A549 (cell line): ENCODE data around the gene CNIH3. TPM values are rescaled to one million over a fixed set of nuclear protein-coding genes. Genes with fewer than 3 reads are reported as not detected.

ENCODE experiments used
- ATAC-seq, 2 experiments: fragments of 200-7000 bp in 1 of 2; fragments of >200 bp in 1 of 2; cut with Nextera tagmentation in 1 of 2; cut with Tn5 transposase in 1 of 2; 3 replicates each; pipeline versions ENCODE4 v1.8.0 to v1.9.1; 2018 to 2020; ENCODE audit warnings: mild to moderate bottlenecking in 1 of 2, moderate library complexity in 1 of 2
- CTCF ChIA-PET: fragments of 300-600 bp; sonication (Branson Sonifier 250); formaldehyde crosslinking; extraction: SDS; loops from one replicate; lab custom pipeline; 2021; ENCODE audit warnings: antibody characterized with exemption, inconsistent platforms; lab: Yijun Ruan, JAX
- POLR2A ChIA-PET: fragments of 350-600 bp; formaldehyde crosslinking; extraction: SDS; loops from one replicate; lab custom pipeline; 2021; ENCODE audit warnings: antibody characterized with exemption, inconsistent platforms; lab: Yijun Ruan, JAX
- DNase-seq, 2 experiments: peaks; one replicate each; pipeline versions ENCODE4 v3.0.0 to v3.0.0-alpha.2; 2011 to 2016; ENCODE audit warnings: low read depth in 1 of 2, low spot score in 1 of 2
- FAIRE-seq: peaks from 2 replicates; lab custom pipeline; 2011; peaks lifted over from hg19 to GRCh38; lab: Jason Lieb, UNC
- H3K27ac ChIP-seq, 2 experiments: fragments of >200 bp; sonication (Bioruptor Twin); formaldehyde crosslinking; 3 replicates each; pipeline ENCODE4 v1.5.1; 2016 to 2017
- H3K4me1 ChIP-seq: fragments of >200 bp; sonication (Bioruptor Twin); formaldehyde crosslinking; 3 replicates; pipeline ENCODE4 v1.6.1; 2016
- H3K4me2 ChIP-seq: fragments of >200 bp; sonication (Bioruptor Twin); formaldehyde crosslinking; 3 replicates; pipeline ENCODE4 v1.6.1; 2016
- H3K4me3 ChIP-seq: fragments of >200 bp; sonication (Bioruptor Twin); formaldehyde crosslinking; 3 replicates; pipeline ENCODE4 v1.5.1; 2016
- H3K9me3 ChIP-seq: fragments of >200 bp; sonication (Bioruptor Twin); formaldehyde crosslinking; 3 replicates; pipeline ENCODE4 v1.6.1; 2016
- ATOH8 ChIP-seq: fragments of 250-450 bp; sonication (Bioruptor Pico); IDR thresholded peaks from 2 replicates; pipeline ENCODE4 v1.5.0; 2020; ENCODE audit warnings: low read depth, mild to moderate bottlenecking, moderate library complexity
- CBX8 ChIP-seq: fragments of 200-600 bp; sonication (generic); IDR thresholded peaks from 2 replicates; pipeline ENCODE4 v1.6.1; 2016
- CEBPB ChIP-seq, 2 experiments: fragments of >200 bp in 1 of 2; sonication (Bioruptor Twin) in 1 of 2; formaldehyde crosslinking in 1 of 2; IDR thresholded peaks; 2 replicates each; pipeline ENCODE4 v1.6.1; 2012 to 2016
- CHD2 ChIP-seq: fragments of 150-350 bp; IDR thresholded peaks from 2 replicates; pipeline ENCODE4 v1.6.1; 2014; ENCODE audit warnings: low read length; ENCODE audit not compliant: partially characterized antibody
- CHD4 ChIP-seq: fragments of 200-600 bp; sonication (generic); IDR thresholded peaks from 2 replicates; pipeline ENCODE4 v1.6.1; 2016; ENCODE audit warnings: antibody characterized with exemption, mild to moderate bottlenecking, borderline replicate concordance
- EHMT2 ChIP-seq: fragments of 200-600 bp; sonication (generic); IDR thresholded peaks from 2 replicates; pipeline ENCODE4 v1.6.1; 2016; ENCODE audit warnings: antibody characterized with exemption, low read depth, mild to moderate bottlenecking, moderate library complexity
- FOSB ChIP-seq: fragments of 250-450 bp; sonication (Bioruptor Pico); IDR thresholded peaks from 2 replicates; pipeline ENCODE4 v1.5.0; 2020; ENCODE audit warnings: mild to moderate bottlenecking, moderate library complexity
- FOSL2 ChIP-seq, 2 experiments: fragments of 450-650 bp in 1 of 2; fragments of >200 bp in 1 of 2; sonication (Bioruptor Twin) in 1 of 2; formaldehyde crosslinking; IDR thresholded peaks; 2 replicates each; pipeline versions ENCODE4 v1.5.0 to v1.6.1; 2016 to 2020; ENCODE audit warnings: mild to moderate bottlenecking in 1 of 2, moderate library complexity in 1 of 2
- HDAC2 ChIP-seq: fragments of 200-600 bp; sonication (generic); IDR thresholded peaks from 2 replicates; pipeline ENCODE4 v1.6.1; 2016
- HOXB13 ChIP-seq: fragments of 250-450 bp; sonication (Bioruptor Pico); IDR thresholded peaks from 2 replicates; pipeline ENCODE4 v1.5.0; 2020; ENCODE audit warnings: low read depth, mild to moderate bottlenecking, moderate library complexity
- KDM1A ChIP-seq: fragments of 200-600 bp; sonication (generic); IDR thresholded peaks from 2 replicates; pipeline ENCODE4 v1.6.1; 2016; ENCODE audit warnings: low read depth, mild to moderate bottlenecking
- MAZ ChIP-seq: fragments of 150-350 bp; IDR thresholded peaks from 2 replicates; pipeline ENCODE4 v1.6.1; 2014; ENCODE audit warnings: antibody characterized with exemption, low read depth, low read length, borderline replicate concordance
- MYC ChIP-seq: IDR thresholded peaks from 2 replicates; pipeline ENCODE4 v1.6.1; 2012; ENCODE audit warnings: mild to moderate bottlenecking, inconsistent platforms, low read length, improper control_type of control experiment, borderline replicate concordance
- POLR2A ChIP-seq: IDR thresholded peaks from 2 replicates; pipeline ENCODE4 v1.6.1; 2012; ENCODE audit warnings: mild to moderate bottlenecking, low read length
- RCOR1 ChIP-seq: fragments of 150-350 bp; IDR thresholded peaks from 2 replicates; pipeline ENCODE4 v1.6.1; 2014; ENCODE audit warnings: antibody characterized with exemption, low read length, low read depth
- RFX5 ChIP-seq: fragments of 450-650 bp; IDR thresholded peaks from 2 replicates; pipeline ENCODE4 v1.7.1; 2014; ENCODE audit warnings: antibody characterized with exemption, mild to moderate bottlenecking, moderate library complexity
- SMC3 ChIP-seq: fragments of >200 bp; sonication (Bioruptor Twin); formaldehyde crosslinking; IDR thresholded peaks from 3 replicates; pipeline ENCODE4 v1.6.1; 2018; ENCODE audit warnings: inconsistent platforms
- SREBF2 ChIP-seq: fragments of 450-650 bp; IDR thresholded peaks from 2 replicates; pipeline ENCODE4 v1.6.1; 2014; ENCODE audit warnings: mild to moderate bottlenecking, moderate library complexity
- ZC3H11A ChIP-seq: fragments of 450-650 bp; IDR thresholded peaks from 2 replicates; pipeline ENCODE4 v1.6.1; 2014; ENCODE audit warnings: antibody characterized with exemption, mild to moderate bottlenecking
- ZFP36 ChIP-seq: fragments of 450-650 bp; IDR thresholded peaks from 2 replicates; pipeline ENCODE4 v1.6.1; 2014; ENCODE audit warnings: borderline replicate concordance; ENCODE audit not compliant: partially characterized antibody
- ZSCAN20 ChIP-seq: fragments of 250-450 bp; sonication (Bioruptor Pico); IDR thresholded peaks from 2 replicates; pipeline ENCODE4 v1.8.0; 2022; ENCODE audit warnings: mild to moderate bottlenecking, moderate library complexity
- WGBS: methylation state at CpG from one replicate; pipeline ENCODE4 v1.1.6; 2017; ENCODE audit errors: missing lambda C conversion rate; 5-methylcytosine and 5-hydroxymethylcytosine counted together
- polyA plus RNA-seq, 4 experiments: library from polyadenylated mRNA; depleted of rRNA in 3 of 4; stranded (reverse); fragments of >200 nt; fragmentation: RNase III in 1 of 4; extraction: RNeasy Plus Mini Kit Qiagen cat#74134 plus additional on column Dnase treatment in 1 of 4; gene quantifications; 2 replicates in 3 of 4; 3 replicates in 1 of 4; pipeline ENCODE4 v1.2.3, GENCODE V29; 2011 to 2017
- TF ChIP-seq, protein P1 (sequence below): fragments of >200 bp; sonication (Bioruptor Twin); formaldehyde crosslinking; IDR thresholded peaks from 3 replicates; pipeline ENCODE4 v1.5.1; 2016
- TF ChIP-seq, protein P2 (sequence below): IDR thresholded peaks from 2 replicates; pipeline ENCODE4 v1.6.1; 2012
- TF ChIP-seq, protein P3 (sequence below): fragments of 450-650 bp; IDR thresholded peaks from 2 replicates; pipeline ENCODE4 v1.6.1; 2014; ENCODE audit warnings: antibody characterized with exemption

Gene CNIH3
- polyA plus RNA-seq, 2 of the 4 experiments (the other 2 are of a cell fraction), result 0.61 to 0.85 TPM

DNA sequence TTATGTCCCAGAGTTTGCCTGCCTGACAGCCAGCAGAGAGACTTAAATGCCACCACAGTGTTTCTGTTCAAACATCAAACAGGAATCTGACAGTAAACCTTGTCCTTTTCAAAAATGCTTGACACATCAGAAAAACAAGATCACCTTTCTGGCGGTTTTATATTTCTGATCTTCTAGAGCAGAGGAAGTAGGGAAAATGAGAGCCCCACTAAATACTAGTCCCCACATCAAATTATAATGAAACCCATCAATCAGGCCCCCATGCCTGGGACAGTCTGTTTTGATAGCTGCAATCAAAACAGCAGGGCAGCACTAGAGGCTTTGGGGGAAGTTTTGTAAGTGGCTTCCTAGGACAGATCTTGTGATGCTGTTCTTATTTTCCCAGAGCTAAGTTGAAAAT is 129.3 kb downstream of the CNIH3 start:
- CTCF ChIA-PET, result interaction anchor here (1.2 kb wide), 1 partner anchor 8 kb away, joined by 3 read pairs; no protein-coding TSS in a partner anchor
- FAIRE-seq (no peak), ATAC-seq (no peak), DNase-seq (no peak)
- Histone ChIP-seq H3K9me3 (no peaks in the 10 kb centered on the region), H3K4me1 (no peaks in the 10 kb centered on the region), H3K4me2 (no peak overlapping the region), H3K27ac (no peak overlapping the region), H3K4me3 (no peak overlapping the region)
- 56% methylated on average over 1 of the region's 1 CpG for WGBS
- no peak for TF ChIP-seq MAZ
- no peak for TF ChIP-seq RCOR1
- no peak for TF ChIP-seq FOSB (CRISPR knock-in tag)
- no peak for TF ChIP-seq EHMT2
- TF ChIP-seq ZFP36, result no peak
- TF ChIP-seq, protein P1, sequence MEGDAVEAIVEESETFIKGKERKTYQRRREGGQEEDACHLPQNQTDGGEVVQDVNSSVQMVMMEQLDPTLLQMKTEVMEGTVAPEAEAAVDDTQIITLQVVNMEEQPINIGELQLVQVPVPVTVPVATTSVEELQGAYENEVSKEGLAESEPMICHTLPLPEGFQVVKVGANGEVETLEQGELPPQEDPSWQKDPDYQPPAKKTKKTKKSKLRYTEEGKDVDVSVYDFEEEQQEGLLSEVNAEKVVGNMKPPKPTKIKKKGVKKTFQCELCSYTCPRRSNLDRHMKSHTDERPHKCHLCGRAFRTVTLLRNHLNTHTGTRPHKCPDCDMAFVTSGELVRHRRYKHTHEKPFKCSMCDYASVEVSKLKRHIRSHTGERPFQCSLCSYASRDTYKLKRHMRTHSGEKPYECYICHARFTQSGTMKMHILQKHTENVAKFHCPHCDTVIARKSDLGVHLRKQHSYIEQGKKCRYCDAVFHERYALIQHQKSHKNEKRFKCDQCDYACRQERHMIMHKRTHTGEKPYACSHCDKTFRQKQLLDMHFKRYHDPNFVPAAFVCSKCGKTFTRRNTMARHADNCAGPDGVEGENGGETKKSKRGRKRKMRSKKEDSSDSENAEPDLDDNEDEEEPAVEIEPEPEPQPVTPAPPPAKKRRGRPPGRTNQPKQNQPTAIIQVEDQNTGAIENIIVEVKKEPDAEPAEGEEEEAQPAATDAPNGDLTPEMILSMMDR, result no peak
- TF ChIP-seq RFX5, result no peak
- TF ChIP-seq FOSL2 (IDR thresholded peaks at IDR 0.05), result no peak
- TF ChIP-seq FOSL2 (CRISPR knock-in tag; IDR thresholded peaks at IDR 0.05), result no peak
- TF ChIP-seq CBX8, result no peak
- TF ChIP-seq, protein P2, sequence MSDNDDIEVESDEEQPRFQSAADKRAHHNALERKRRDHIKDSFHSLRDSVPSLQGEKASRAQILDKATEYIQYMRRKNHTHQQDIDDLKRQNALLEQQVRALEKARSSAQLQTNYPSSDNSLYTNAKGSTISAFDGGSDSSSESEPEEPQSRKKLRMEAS, result no peak
- TF ChIP-seq HOXB13, result no peak
- no peak for TF ChIP-seq SMC3
- no peak for TF ChIP-seq MYC
- TF ChIP-seq CEBPB (IDR thresholded peaks at IDR 0.05), result no peak
- TF ChIP-seq CHD2, result no peak
- TF ChIP-seq ZC3H11A, result no peak
- POLR2A ChIA-PET, result no interaction called here

DNA sequence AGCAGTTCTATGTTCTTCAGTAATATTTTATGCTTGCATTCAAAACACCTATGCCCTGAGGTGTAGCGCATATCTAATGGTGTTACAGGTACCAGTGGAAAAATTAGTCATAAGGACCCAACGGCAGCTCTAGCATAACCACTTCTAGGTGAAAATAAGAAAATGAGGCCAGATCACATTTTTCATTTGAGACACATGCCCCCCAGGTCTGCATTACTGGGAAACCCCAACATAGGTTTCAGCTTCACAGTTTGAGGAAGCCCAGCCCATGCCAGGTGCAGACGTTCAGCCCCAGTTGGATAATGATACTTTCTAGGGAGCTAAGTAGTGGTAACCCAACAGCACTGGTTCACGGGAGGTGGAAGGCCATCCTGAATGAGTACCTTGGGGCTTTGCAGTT is 129.8 kb downstream of the CNIH3 start:
- ATAC-seq (no peak), DNase-seq (no peak), FAIRE-seq (no peak)
- CTCF ChIA-PET, result interaction anchor here (1.2 kb wide), 1 partner anchor 8 kb away, joined by 3 read pairs; no protein-coding TSS in a partner anchor
- POLR2A ChIA-PET, result no interaction called here
- WGBS, result 43% methylated on average over 4 of the region's 4 CpGs
- no peak overlapping the region for H3K27ac ChIP-seq
- H3K4me3 ChIP-seq, result no peak overlapping the region
- H3K9me3 ChIP-seq, result no peaks in the 10 kb centered on the region
- no peak overlapping the region for H3K4me2 ChIP-seq
- TF ChIP-seq SREBF2 (no peak), HDAC2 (no peak), CHD4 (no peak), ATOH8 (CRISPR knock-in tag) (no peak), ZSCAN20 (CRISPR knock-in tag) (no peak), POLR2A (no peak), KDM1A (no peak)
- TF ChIP-seq, protein P2, result no peak
- TF ChIP-seq, protein P3, sequence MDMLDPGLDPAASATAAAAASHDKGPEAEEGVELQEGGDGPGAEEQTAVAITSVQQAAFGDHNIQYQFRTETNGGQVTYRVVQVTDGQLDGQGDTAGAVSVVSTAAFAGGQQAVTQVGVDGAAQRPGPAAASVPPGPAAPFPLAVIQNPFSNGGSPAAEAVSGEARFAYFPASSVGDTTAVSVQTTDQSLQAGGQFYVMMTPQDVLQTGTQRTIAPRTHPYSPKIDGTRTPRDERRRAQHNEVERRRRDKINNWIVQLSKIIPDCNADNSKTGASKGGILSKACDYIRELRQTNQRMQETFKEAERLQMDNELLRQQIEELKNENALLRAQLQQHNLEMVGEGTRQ, result no peak
- H3K4me1 ChIP-seq, result no peaks in the 10 kb centered on the region
